ENCODE measurements around the gene PPHLN1.

Gene PPHLN1

DNA sequence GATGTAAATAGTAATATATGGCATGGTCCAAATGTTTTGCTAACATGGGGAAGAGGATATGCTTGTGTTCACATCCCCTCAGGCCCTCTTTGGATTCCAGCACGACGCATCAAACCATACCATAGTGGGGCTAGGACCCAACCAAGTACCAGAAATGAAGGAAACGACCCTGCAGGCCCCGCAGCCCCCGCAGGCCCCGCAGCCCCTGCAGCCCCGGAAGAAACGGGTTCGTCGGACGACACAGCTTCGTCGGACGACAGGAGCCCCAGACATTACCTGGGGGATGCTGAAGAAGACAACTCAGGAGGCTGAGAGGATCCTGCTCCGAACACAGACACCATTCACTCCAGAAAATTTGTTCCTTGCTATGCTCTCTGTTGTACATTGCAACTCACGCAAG lies 119.9 kb downstream of the PPHLN1 start:
- no peak overlapping the region for H3K4me3 ChIP-seq
- DNase-seq (ENCODE audit: low spot score in 2 of 2) = no peak
- H3K9me3 ChIP-seq = no peaks in the 10 kb centered on the region; the same call in 1 of the 2 replicates
- peaks cover 28% of the 10 kb centered on the region for H3K36me3 ChIP-seq (replicated peaks)
- in situ Hi-C loops (cut with MboI; ENCODE audit: low sequenced_read_pairs) = no loop called here
- peaks cover 46% of the 10 kb centered on the region for H3K4me1 ChIP-seq
- H3K27me3 ChIP-seq (ENCODE audit: low read depth) = no peaks in the 10 kb centered on the region

DNA sequence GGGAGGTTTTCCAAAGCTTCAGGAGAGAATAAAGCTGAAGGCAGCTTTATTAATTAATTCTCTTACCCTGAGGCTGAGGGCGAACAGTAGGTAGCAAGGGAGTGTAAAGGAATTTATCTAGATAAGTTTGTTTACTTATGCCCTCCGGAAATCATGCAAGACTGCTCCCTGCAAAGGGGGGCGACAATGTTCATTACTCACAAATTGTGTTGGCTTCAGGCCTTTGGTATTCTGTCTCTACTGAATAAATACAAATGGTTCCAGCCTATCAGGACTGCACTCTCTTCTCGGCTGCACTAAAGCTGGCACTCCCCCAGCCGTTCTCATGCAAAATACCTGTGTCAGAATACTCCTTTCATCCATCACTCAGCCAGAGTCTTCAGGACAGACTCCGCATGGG lies 120.8 kb downstream of the PPHLN1 start:
- peaks cover 28% of the 10 kb centered on the region for H3K36me3 ChIP-seq (replicated peaks)

DNA sequence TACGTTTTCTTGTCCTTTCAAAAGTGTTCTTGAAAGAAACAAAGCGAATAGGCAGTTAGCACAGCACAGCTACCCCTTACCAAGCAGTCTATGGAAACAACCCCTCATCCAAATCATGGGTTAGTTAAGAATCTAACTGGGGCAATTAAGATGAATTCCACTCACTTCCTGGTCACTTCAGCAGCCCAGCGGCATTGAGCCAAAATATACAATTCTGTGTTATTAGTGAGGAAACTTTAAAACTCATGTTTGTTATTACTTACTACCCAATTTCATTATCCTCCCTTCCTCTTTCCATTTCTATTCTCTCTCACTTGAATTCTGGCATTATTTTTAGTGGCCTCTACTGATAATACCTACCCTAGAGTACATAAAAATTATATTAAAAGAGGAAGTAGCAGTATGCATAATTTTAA lies 121.4 kb downstream of the PPHLN1 start:
- peaks cover 3% of the 10 kb centered on the region; the same call in 1 of the 2 replicates for H3K9me3 ChIP-seq

More for the DNA sequence above, 120.8 kb downstream of the PPHLN1 start:
- no peak overlapping the region for H3K4me3 ChIP-seq
- H3K9me3 ChIP-seq = no peaks in the 10 kb centered on the region; the same call in 1 of the 2 replicates
- H3K4me1 ChIP-seq = peaks cover 50% of the 10 kb centered on the region
- H3K27me3 ChIP-seq (ENCODE audit: low read depth) = no peaks in the 10 kb centered on the region
- peak; percentile 83 to 89 for DNase-seq (ENCODE audit: low spot score in 2 of 2)
- in situ Hi-C loops (cut with MboI; ENCODE audit: low sequenced_read_pairs) = no loop called here

DNA sequence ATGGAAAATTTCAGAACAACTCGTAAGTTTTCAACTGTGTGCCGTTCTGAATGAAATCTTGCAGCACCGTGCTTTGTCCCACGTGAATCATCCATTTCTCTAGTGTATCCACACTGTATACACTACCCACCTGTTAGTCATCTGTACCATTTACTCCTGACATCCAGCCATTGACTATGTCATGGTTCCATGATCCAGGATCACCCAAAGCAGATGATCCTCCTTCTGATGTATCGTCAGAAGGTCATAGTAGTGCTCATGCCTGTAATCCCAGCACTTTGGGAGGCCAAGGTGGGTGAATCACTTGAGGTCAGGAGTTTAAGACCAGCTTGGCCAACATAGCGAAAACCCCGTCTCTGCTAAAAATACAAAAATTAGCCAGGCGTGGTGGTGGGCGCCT lies 122.9 kb downstream of the PPHLN1 start:
- in situ Hi-C loops (cut with MboI; ENCODE audit: low sequenced_read_pairs) = no loop called here
- peaks cover 41% of the 10 kb centered on the region for H3K4me1 ChIP-seq
- no peak for DNase-seq (ENCODE audit: low spot score in 2 of 2)
- peaks cover 24% of the 10 kb centered on the region for H3K36me3 ChIP-seq (replicated peaks)
- H3K4me3 ChIP-seq = no peak overlapping the region
- H3K27me3 ChIP-seq (ENCODE audit: low read depth) = no peaks in the 10 kb centered on the region
- peaks cover 4% of the 10 kb centered on the region; the same call in 1 of the 2 replicates for H3K9me3 ChIP-seq

More for the DNA sequence above, 121.4 kb downstream of the PPHLN1 start:
- in situ Hi-C loops (cut with MboI; ENCODE audit: low sequenced_read_pairs) = no loop called here
- H3K4me1 ChIP-seq = peaks cover 50% of the 10 kb centered on the region
- peaks cover 28% of the 10 kb centered on the region for H3K36me3 ChIP-seq (replicated peaks)
- no peaks in the 10 kb centered on the region for H3K27me3 ChIP-seq (ENCODE audit: low read depth)
- peak in 1 of 2 experiments; percentile 26 for DNase-seq (ENCODE audit: low spot score in 2 of 2)
- H3K4me3 ChIP-seq = no peak overlapping the region

DNA sequence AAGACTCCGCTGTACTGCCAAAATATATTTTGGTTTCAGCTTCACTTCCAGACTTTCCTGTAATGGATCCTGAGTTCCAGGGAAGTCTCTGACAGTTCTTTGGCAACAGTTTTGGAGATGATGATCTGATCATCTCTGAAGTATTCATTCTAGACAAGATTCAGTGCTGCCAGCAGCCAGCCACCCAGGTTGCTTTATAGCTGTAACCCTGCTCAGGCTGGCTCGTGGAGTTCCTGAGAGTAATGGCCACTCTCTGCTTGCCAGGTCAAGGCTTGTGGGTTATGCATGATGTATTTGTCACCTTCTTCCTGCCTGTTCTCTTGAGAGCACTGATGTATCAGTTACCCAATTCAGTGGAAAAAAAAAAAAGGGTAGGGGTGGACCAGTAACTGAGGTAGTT lies 124.3 kb downstream of the PPHLN1 start:
- Histone ChIP-seq H3K4me3 (no peak overlapping the region), H3K9me3 (peaks cover 4% of the 10 kb centered on the region; the same call in 1 of the 2 replicates), H3K36me3 (replicated peaks) (peaks cover 18% of the 10 kb centered on the region), H3K4me1 (peaks cover 34% of the 10 kb centered on the region), H3K27me3 (ENCODE audit: low read depth) (no peaks in the 10 kb centered on the region)
- in situ Hi-C loops (cut with MboI; ENCODE audit: low sequenced_read_pairs) = no loop called here
- DNase-seq (ENCODE audit: low spot score in 2 of 2) = no peak

DNA sequence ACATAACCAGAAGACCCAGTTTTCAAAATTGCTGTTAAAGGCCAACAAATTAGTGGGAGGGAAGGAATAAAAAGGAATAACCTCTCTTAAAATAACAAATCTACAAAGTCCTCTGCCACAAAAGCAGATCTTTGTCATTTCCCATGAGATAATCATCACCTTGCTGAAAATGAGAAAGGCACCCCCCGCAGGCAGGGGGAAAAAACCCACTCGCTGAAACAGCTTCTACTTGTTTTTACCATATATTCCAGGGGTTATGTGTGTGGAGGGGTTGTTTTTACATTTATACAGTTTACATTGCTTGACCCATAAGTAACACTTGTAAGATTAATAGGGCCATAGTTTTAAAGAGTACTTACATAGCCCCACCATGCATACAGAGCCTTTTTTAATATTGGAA lies 132.6 kb downstream of the PPHLN1 start:
- H3K36me3 ChIP-seq (replicated peaks) = peaks cover 47% of the 10 kb centered on the region
- H3K4me1 ChIP-seq = no peaks in the 10 kb centered on the region
- no peak overlapping the region for H3K4me3 ChIP-seq
- no peaks in the 10 kb centered on the region for H3K27me3 ChIP-seq (ENCODE audit: low read depth)
- no peak for DNase-seq (ENCODE audit: low spot score in 2 of 2)
- H3K9me3 ChIP-seq = no peaks in the 10 kb centered on the region
- in situ Hi-C loops (cut with MboI; ENCODE audit: low sequenced_read_pairs) = no loop called here

DNA sequence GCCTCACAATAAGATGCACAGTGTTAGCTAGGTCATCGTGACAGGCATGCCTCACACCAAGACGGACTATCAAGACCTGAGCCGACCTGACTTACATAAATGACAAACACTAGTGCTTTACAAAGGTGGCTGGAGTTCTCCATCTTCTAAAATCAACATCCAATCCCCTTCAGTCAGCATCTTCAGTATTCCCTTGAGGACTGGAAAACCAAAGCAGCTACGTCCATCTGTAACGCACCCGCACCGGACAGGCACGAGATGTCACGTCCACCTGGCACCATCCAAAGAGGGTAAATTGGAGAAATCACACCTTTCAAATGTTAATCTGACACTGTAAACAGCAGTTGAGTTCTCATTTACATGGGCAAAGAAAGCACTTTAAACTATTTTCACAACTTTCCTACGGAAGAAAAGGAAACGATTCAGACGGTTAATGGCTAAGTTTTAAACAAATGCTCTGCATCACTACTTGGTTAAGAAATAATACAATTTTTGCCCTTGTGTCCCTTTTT lies 133.4 kb downstream of the PPHLN1 start:
- no peak for DNase-seq (ENCODE audit: low spot score in 2 of 2)
- peaks cover 55% of the 10 kb centered on the region for H3K36me3 ChIP-seq (replicated peaks)
- in situ Hi-C loops (cut with MboI; ENCODE audit: low sequenced_read_pairs) = no loop called here
- H3K4me3 ChIP-seq = no peak overlapping the region
- H3K9me3 ChIP-seq = no peaks in the 10 kb centered on the region
- no peaks in the 10 kb centered on the region for H3K4me1 ChIP-seq
- no peaks in the 10 kb centered on the region for H3K27me3 ChIP-seq (ENCODE audit: low read depth)

DNA sequence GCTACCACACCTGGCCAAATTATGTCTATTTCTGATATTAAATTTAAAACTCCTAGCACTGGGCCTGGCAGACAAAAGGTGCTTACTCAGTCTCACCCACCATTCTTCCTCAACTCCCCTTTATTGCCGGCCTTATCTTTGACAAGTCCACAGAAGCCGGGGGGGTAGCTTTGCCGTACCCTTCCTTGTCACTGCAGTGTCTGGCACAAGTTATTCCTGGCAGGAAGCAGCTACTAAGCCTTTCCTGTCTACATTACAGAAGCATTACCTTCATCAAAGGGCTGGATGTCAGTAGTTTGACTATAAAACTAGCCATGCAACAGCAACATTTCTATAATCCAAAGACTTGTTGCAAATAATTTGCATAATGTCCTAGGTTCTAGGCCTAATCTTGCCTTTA lies 136.5 kb downstream of the PPHLN1 start:
- Histone ChIP-seq H3K27me3 (ENCODE audit: low read depth) (no peaks in the 10 kb centered on the region), H3K36me3 (replicated peaks) (peaks cover 75% of the 10 kb centered on the region), H3K4me1 (no peaks in the 10 kb centered on the region), H3K9me3 (no peaks in the 10 kb centered on the region), H3K4me3 (no peak overlapping the region)
- in situ Hi-C loops (cut with MboI; ENCODE audit: low sequenced_read_pairs) = no loop called here
- no peak for DNase-seq (ENCODE audit: low spot score in 2 of 2)

DNA sequence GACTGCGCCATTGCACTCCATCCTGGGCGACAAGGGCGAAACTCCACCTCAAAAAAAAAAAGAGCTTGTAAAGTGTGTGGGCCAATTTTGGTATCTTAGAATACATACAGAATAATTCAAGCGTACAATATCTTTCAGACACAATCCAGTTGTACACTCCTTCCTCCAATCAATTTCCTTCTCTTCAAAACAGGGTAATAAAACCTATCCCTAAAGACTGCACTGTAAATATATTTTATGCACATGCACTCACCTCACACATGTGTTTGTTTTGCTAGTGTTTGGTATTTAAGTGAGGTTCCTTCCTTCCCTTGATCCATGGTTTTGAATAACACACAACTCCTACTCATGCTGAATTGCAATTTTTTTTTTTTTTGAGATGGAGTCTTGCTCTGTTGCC lies 137.7 kb downstream of the PPHLN1 start:
- Histone ChIP-seq H3K9me3 (no peaks in the 10 kb centered on the region), H3K4me1 (no peaks in the 10 kb centered on the region), H3K27me3 (ENCODE audit: low read depth) (no peaks in the 10 kb centered on the region), H3K4me3 (no peak overlapping the region), H3K36me3 (replicated peaks) (peaks cover 79% of the 10 kb centered on the region)
- no peak for DNase-seq (ENCODE audit: low spot score in 2 of 2)
- in situ Hi-C loops (cut with MboI; ENCODE audit: low sequenced_read_pairs) = no loop called here

DNA sequence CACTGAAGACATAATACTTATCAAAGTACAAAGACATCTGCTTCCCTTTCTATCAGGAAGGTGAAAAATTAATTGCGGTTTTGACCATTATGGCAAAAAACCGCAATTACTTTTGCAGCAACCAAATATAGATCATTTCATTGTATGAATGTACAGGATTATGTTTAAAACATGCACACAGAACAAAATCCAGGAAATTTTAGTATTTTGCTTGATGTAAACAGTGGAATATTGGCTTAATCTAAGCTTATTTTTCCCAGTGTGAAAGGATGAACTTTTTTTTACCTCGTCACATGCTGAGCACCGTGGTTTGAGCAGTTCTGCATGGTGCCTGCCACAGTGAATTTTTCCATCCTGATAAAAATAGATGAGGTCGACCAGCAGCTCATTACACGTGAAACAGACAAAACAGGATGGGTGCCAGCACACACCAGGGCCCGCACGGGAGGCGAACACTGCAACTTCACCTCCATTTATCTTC lies 142.4 kb downstream of the PPHLN1 start:
- no peak overlapping the region for H3K4me3 ChIP-seq

DNA sequence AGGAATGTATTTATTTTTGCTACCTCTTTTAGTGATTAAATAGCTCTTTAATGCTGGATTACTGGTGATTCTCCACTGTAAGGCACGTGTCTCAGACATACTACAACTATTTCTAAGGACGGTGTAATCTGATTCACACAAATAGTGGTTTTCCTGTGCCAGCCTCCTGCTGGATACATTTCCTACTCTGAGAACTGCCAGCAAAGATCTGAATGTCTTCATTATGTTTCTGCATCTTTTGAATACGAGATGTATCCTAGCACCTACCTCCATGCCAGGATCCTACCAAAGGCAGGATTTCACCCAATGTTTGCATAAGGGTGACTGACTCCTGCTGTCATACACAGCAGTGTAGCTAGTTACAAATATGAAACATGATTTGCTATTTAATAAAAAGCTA lies 143.0 kb downstream of the PPHLN1 start:
- Histone ChIP-seq H3K27me3 (ENCODE audit: low read depth) (no peaks in the 10 kb centered on the region), H3K4me3 (no peak overlapping the region), H3K36me3 (replicated peaks) (peaks cover 63% of the 10 kb centered on the region), H3K9me3 (no peaks in the 10 kb centered on the region), H3K4me1 (peaks cover 21% of the 10 kb centered on the region)
- in situ Hi-C loops (cut with MboI; ENCODE audit: low sequenced_read_pairs) = no loop called here
- no peak for DNase-seq (ENCODE audit: low spot score in 2 of 2)

More for the DNA sequence above, 142.4 kb downstream of the PPHLN1 start:
- Histone ChIP-seq H3K4me1 (peaks cover 17% of the 10 kb centered on the region), H3K9me3 (no peaks in the 10 kb centered on the region), H3K27me3 (ENCODE audit: low read depth) (no peaks in the 10 kb centered on the region), H3K36me3 (replicated peaks) (peaks cover 69% of the 10 kb centered on the region)
- in situ Hi-C loops (cut with MboI; ENCODE audit: low sequenced_read_pairs) = no loop called here
- DNase-seq (ENCODE audit: low spot score in 2 of 2) = no peak

DNA sequence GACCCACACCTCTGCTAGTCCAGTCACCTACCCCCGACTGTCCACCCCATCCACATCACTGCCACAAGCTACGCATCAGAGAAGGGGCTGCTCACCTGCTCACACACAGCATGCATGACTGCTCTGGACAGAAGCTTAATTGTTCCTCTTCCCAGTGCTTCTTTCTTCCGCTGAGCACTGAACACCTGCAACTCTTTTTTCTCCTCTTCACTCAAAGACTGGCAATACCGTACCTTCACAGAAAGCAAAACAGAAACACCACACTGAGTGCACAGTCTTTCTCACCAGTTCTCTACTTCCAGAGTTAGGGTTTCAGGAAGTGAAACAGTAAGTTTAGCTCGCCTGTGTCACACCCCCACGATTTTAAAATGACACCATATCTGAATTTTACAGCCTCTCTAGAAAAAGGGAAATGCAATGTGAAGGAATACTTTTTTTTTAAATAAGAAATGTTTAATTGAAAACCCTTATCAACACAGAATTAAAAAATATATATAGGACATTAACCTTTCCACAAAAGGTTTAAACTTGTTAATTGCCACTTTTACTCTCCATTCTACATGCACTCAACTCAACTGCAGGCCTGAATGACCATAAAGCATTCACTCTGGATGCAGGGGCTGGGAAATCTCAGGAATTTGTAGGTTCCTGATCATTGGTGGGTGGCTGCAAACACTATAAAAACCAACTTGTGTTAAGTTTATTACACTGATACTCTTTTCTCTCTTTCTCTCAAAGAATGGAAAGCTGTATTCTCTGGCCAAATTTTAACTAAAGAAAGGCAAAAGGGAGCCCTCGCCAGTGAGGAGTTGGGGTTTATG lies 143.6 kb downstream of the PPHLN1 start:
- H3K4me3 ChIP-seq = no peak overlapping the region
- no peak for DNase-seq (ENCODE audit: low spot score in 2 of 2)
- in situ Hi-C loops (cut with MboI; ENCODE audit: low sequenced_read_pairs) = no loop called here

DNA sequence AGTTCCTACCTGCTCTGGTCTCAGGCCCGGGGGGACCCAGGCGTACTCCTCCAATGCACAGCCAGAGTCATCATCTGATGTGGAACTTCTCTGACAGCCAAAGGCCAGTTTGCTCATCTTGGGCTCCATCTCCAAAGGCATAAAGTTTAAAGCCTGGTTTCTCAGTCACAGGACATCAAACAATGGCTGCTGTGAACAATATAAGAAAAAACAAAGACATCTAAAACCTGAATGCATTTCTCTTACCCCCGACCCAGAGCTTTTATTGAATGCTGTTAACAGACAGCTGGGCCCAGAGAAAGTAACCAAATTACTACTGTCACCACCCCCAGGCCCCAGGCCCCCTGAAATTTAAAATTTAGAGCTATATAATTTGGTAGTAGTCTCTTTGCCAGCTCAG lies 146.4 kb downstream of the PPHLN1 start:
- Histone ChIP-seq H3K9me3 (no peaks in the 10 kb centered on the region), H3K4me1 (peaks cover 32% of the 10 kb centered on the region), H3K4me3 (no peak overlapping the region), H3K27me3 (ENCODE audit: low read depth) (no peaks in the 10 kb centered on the region), H3K36me3 (replicated peaks) (peaks cover 35% of the 10 kb centered on the region)
- no peak for DNase-seq (ENCODE audit: low spot score in 2 of 2)
- in situ Hi-C loops (cut with MboI; ENCODE audit: low sequenced_read_pairs) = no loop called here

More for the DNA sequence above, 143.6 kb downstream of the PPHLN1 start:
- Histone ChIP-seq H3K27me3 (ENCODE audit: low read depth) (no peaks in the 10 kb centered on the region), H3K4me1 (peaks cover 22% of the 10 kb centered on the region), H3K9me3 (no peaks in the 10 kb centered on the region), H3K36me3 (replicated peaks) (peaks cover 57% of the 10 kb centered on the region)

DNA sequence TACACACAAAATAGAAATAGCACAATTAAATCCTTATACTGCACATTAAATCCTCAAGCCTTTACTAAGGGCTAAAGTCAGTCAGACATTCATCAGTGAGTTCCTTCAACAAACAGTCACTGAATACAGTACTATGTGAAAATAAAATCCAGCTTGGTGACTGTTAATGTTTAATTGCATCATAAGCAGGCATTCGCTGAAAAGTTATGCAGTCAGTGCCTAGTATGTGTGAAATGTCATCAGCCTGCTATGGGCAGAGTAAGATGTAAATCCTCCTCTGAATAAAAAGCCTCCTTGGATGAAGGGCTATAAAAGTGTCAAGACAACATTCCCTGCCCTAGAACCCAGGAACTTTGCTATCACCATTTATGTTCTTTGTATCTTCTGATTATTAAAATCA lies 147.2 kb downstream of the PPHLN1 start:
- Histone ChIP-seq H3K4me3 (no peak overlapping the region), H3K4me1 (peaks cover 34% of the 10 kb centered on the region), H3K36me3 (replicated peaks) (peaks cover 28% of the 10 kb centered on the region), H3K27me3 (ENCODE audit: low read depth) (no peaks in the 10 kb centered on the region), H3K9me3 (no peaks in the 10 kb centered on the region)
- peak in 1 of 2 experiments; percentile 58 for DNase-seq (ENCODE audit: low spot score in 2 of 2)
- in situ Hi-C loops (cut with MboI; ENCODE audit: low sequenced_read_pairs) = no loop called here
